MG63 (cell line): ENCODE results near the gene MACROD2. TPM values are rescaled to one million over a fixed set of nuclear protein-coding genes. Genes with fewer than 3 reads are reported as not detected.
A peak's percentile ranks its signal among the peaks of the same experiment; 100 is the strongest.

ENCODE experiments used
- DNase-seq: peaks from one replicate; pipeline ENCODE4 v3.0.0-alpha.2; 2020
- H3K27me3 ChIP-seq: fragments of 250-450 bp; sonication (Bioruptor Pico); 2 replicates; pipeline ENCODE4 v1.5.1; 2020; ENCODE audit warnings: mild to moderate bottlenecking, moderate library complexity
- H3K36me3 ChIP-seq: fragments of 250-450 bp; sonication (Bioruptor Pico); 2 replicates; pipeline ENCODE4 v1.5.1; 2020; ENCODE audit warnings: mild to moderate bottlenecking, moderate library complexity
- H3K4me3 ChIP-seq: fragments of 250-450 bp; sonication (Bioruptor Pico); 2 replicates; pipeline ENCODE4 v1.5.1; 2020; ENCODE audit warnings: mild to moderate bottlenecking, moderate library complexity
- H3K9me3 ChIP-seq: fragments of 250-450 bp; sonication (Bioruptor Pico); 2 replicates; pipeline ENCODE4 v1.5.1; 2020; ENCODE audit warnings: mild to moderate bottlenecking, moderate library complexity
- total RNA-seq: library from RNA; depleted of rRNA; stranded (reverse); fragments of >200 nt; shearing (Covaris generic); gene quantifications from 2 replicates; pipeline ENCODE4 v1.2.3, GENCODE V29; 2014; ENCODE audit warnings: low replicate concordance

Gene MACROD2
- total RNA-seq, 1 experiment from 2014 or later: 0.66 TPM

DNA sequence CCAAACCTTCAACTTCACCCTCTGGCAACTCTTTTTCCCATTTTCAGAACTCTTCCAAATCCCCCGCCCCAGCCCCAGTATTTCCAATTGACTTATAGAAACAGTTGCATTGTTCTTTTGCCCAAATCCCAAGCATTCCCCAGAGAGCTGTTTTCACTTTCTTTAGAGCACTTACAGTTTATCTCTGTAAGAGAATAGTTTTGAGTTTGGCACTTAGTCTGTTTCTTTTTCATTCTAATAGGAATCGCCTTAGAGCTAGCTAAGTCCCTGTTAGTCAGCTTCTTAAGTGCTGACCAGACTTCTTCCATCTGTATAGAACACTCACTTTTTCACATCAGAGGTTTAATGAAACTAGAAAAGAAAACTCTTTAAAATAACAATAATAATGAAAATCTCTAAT, 716.3 kb downstream of the MACROD2 start:
- DNase-seq: no peak
- no peaks in the 10 kb centered on the region for H3K27me3 ChIP-seq

DNA sequence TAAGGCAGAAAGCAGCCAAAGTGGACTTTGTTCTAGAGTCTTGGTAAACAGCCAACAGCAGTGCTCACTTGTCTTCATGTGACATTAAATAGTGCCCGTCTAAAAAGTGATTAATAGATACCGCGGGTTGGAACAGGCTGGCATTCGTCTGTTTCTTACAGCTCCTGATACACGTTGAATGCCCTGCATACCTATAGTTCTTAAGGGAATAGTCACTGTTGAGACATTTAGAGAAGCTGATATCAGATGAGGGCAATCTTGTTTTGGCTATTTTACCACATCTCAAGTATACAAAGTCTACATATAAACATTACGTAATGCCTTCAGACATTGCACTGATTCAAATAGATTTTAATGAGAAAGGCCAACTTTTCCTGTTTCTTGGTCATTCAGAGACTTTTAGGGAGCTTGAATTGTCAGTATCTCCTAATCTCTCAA, 717.0 kb downstream of the MACROD2 start:
- Histone ChIP-seq H3K4me3 (no peak overlapping the region), H3K36me3 (no peaks in the 10 kb centered on the region), H3K27me3 (no peaks in the 10 kb centered on the region), H3K9me3 (no peaks in the 10 kb centered on the region)
- peak; percentile 29 for DNase-seq

More for the DNA sequence above, 716.3 kb downstream of the MACROD2 start:
- Histone ChIP-seq H3K4me3 (no peak overlapping the region), H3K36me3 (no peaks in the 10 kb centered on the region), H3K9me3 (no peaks in the 10 kb centered on the region)

DNA sequence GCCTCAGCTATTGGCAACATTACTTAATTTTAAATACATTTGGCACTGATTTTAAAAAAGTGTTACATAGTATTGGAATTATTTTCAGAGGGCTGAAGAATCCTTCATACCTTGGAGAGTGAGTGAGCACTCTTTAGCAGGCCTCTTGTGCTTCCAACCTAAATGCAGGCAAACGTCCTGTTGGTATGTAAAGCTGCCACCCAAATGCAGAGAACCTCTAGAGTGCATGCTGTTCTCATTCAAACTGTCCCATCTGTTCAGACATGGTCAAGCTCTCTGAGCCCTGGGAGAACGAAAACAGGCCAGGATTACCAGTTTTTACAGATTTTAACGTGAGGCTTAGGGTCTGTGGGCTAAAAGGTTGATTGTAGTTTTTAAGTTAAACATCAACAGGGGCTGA, 720.1 kb downstream of the MACROD2 start:
- DNase-seq: no peak
- H3K36me3 ChIP-seq: no peaks in the 10 kb centered on the region
- no peak overlapping the region for H3K4me3 ChIP-seq
- no peaks in the 10 kb centered on the region for H3K27me3 ChIP-seq
- H3K9me3 ChIP-seq: no peaks in the 10 kb centered on the region

DNA sequence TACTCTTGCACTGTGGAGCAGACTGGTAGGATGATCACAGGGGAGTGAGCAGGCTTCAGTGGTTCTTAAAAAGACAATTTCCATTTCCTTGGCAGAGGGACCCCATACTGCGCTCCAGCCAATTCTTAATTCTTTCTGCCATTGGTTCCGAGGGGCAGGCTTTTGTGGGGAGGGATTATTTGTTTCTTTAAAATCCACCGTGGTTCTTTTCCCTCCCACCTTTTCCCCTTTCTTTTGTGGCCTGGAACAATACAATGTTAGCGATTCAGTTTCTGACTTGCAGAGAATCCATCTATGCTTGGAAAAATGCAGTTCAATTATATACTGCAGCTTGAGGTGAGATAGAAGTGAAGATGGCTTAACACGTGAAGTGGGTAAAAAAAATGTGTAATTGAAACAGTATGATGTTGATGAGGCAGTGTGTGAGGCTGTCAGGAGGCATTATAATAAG, 721.1 kb downstream of the MACROD2 start:
- no peaks in the 10 kb centered on the region for H3K9me3 ChIP-seq
- H3K4me3 ChIP-seq: no peak overlapping the region
- no peaks in the 10 kb centered on the region for H3K27me3 ChIP-seq
- no peak for DNase-seq
- H3K36me3 ChIP-seq: no peaks in the 10 kb centered on the region

DNA sequence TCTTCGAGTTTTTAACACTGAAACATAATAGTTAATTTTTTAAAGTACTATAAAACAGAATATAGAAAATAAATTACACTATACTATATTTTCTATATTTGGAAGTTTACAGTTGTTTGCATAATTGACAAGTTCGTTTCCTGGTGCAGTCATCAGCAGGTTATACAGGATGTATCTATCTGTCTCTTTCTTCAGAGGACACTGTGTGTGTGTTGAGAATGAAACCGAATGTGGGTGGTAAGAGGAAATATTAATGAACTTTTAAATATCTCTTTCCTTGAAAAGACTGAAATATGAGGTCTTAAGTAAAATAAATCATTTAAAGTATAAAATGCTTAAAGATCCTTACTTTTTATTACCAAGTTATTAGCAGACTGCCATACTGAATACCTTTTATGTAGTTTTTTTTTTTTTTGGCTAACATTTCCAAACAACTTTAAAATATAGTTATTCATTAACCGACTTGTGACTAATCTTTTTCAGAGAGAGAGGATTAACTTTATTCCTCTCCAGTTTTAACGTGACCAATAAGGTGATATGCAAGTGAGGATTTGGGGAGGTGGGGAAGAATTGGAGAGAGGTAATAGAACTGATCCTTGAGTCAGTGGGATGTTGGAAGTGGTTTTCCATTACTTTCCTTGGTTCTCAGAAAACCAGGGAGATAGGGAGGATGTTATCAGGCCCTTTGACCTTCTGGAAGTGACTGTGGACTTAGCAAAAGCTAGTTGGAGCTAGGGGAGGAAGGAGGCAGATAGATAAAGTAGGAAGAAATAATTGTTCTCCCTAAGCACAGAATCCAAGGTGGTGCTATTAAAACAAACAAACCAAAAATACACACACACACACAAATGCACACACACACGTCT, 722.1 kb downstream of the MACROD2 start:
- no peak overlapping the region for H3K4me3 ChIP-seq
- H3K36me3 ChIP-seq: no peaks in the 10 kb centered on the region
- DNase-seq: no peak
- no peaks in the 10 kb centered on the region for H3K9me3 ChIP-seq
- H3K27me3 ChIP-seq: no peaks in the 10 kb centered on the region

DNA sequence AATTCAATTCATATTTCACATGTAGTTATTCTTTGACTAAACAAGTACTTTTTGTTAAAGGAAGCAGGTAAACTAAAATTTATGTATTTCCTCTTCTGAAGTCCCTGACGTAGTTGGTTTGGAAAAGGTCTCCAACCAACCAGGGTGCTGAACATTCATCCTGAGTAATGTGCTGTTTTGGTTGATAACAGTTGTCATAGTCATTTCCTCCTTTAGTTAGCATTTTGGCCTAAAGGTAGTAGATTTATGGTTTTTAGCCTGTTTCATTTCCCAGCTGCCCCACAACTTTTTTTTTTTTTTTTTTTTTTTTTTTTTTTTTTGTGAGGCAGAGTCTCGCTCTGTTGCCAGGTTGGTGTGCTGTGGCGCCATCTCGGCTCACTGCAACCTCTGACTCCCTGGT, 724.9 kb downstream of the MACROD2 start:
- Histone ChIP-seq H3K9me3 (no peaks in the 10 kb centered on the region), H3K36me3 (no peaks in the 10 kb centered on the region), H3K27me3 (no peaks in the 10 kb centered on the region), H3K4me3 (no peak overlapping the region)
- no peak for DNase-seq

DNA sequence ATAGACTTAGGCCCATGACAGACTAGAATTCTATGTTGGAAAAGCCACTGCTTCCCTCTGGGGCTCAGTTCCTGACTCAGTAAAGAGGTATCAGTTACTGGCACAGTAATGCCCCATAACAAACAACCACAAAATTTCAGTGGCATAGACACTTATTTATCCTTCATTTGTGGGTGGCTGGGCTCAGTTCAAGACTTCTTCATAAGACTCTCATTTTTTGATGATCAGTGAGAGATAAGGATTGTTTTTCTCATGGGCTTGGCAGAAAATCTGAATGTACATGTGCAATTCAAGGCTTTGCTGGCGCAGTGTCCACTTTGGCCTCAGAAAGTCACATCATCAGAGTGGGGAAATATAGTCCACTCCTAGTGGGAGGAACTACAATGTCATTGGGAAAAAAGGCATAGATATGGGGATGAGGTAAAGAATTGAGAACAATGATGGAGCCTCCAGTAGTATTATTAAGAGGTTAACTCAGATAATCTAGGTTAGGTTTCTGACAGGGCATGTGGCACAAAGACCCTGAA, 726.7 kb downstream of the MACROD2 start:
- peak; percentile 41 for DNase-seq

DNA sequence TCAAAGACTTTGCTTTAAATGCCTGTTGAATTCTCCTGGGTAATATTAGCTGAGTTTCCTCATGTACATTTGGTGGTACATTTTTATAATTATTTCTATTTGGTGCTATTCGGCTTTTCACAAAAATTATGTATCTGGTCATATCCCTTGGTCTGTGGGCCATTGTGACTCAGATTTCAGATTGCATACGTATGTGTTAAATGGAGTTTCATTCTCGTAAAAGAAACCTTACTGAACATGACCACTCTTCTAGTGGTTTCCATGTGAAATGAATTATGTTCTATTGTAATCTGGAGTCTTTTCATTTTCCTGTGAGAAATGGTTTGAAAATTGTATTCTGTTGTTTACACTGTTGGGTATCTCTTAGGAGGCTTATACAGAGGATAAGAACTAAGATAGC, 728.3 kb downstream of the MACROD2 start:
- Histone ChIP-seq H3K27me3 (no peaks in the 10 kb centered on the region), H3K4me3 (no peak overlapping the region), H3K9me3 (no peaks in the 10 kb centered on the region), H3K36me3 (no peaks in the 10 kb centered on the region)
- no peak for DNase-seq

More for the DNA sequence above, 726.7 kb downstream of the MACROD2 start:
- Histone ChIP-seq H3K27me3 (no peaks in the 10 kb centered on the region), H3K9me3 (no peaks in the 10 kb centered on the region), H3K36me3 (no peaks in the 10 kb centered on the region), H3K4me3 (no peak overlapping the region)

DNA sequence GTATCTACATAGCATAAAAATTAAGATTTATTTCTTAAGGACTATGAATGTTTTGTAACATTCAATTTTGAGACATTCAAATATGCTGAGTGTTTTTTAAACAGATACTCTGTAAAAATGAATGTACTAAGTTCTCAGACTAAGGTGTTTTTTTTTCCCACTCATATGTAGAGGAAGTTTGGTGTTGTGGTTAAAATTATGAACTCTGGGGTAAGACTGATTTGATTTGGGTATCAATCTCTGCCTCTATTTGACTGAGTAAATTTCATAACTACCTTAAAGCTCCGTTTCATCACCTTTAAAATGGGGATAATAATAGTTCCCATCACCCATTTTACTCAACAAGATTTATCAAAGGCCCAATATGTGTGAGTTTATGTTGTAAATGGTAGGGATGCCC, 728.7 kb downstream of the MACROD2 start:
- Histone ChIP-seq H3K36me3 (no peaks in the 10 kb centered on the region), H3K9me3 (no peaks in the 10 kb centered on the region), H3K27me3 (no peaks in the 10 kb centered on the region), H3K4me3 (no peak overlapping the region)
- DNase-seq: no peak

DNA sequence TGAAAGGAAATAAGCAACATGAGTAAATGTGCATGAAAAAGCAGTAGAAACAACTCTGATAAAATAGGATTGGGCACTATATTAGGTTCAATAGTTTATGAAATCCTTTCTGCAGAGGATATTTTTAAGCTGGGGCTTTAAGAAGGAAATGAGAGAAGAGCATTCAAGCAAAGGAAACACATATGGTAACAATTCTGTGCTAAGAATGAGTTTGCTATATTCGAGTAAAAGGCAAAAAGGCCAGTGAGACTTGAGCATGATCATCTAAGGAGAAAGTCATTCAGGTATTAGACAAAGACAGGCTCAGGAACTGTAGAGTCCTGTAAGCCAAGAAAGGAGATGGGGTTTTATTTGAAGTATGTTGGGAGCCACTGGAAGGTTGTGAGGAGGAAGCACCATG, 729.2 kb downstream of the MACROD2 start:
- Histone ChIP-seq H3K36me3 (no peaks in the 10 kb centered on the region), H3K4me3 (no peak overlapping the region), H3K9me3 (no peaks in the 10 kb centered on the region), H3K27me3 (no peaks in the 10 kb centered on the region)
- DNase-seq: no peak

DNA sequence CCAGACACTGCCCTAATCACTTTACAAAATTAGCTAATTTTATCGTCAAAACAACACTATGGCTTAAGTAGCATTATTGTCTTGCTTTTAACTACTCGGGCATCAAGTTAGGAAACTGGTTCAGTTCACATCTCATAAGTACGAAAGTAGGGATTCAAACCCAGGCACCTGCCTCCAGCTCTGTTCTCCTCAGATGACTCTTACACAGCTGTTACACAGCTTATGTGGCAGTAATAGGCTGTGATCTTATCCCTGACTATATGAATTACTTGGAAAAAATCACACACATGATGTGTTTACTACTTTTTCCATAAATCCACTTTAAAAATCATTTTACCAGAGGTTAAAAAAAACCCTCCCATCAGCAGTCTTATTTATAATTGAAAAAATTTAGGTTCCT, 731.3 kb downstream of the MACROD2 start:
- Histone ChIP-seq H3K36me3 (no peaks in the 10 kb centered on the region), H3K4me3 (no peak overlapping the region), H3K27me3 (no peaks in the 10 kb centered on the region), H3K9me3 (no peaks in the 10 kb centered on the region)
- DNase-seq: no peak

DNA sequence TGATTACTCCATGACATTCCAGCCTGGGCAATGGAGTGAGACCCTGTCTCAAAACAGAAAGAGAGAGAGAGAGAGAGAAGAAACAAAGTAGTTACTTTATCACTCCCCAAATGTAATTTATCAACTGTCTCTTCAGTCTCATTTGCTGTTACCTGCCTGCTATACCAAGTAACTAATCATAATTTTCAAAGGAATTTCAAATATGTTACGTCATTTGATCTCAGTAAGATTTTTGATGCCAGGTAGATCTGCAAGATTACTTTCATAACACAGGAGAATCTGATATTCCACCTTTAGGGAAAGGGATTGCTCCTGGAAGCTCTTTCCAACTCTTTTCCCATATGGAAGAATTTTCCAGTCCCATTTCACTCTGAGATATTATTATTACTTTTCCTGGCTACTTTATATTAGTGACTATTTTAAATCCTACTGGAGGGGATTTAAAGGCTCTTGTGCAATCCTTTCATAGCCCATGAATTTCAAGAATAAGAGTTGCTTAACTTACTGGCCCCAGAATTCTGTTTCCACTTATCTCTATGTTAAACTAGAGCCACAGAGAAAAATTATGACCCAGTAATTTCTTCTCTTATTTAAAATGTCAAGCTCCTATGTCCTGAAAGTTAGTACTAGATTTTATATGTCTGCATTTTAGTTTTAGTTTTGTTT, 732.3 kb downstream of the MACROD2 start:
- Histone ChIP-seq H3K9me3 (no peaks in the 10 kb centered on the region), H3K36me3 (no peaks in the 10 kb centered on the region), H3K4me3 (no peak overlapping the region), H3K27me3 (no peaks in the 10 kb centered on the region)
- no peak for DNase-seq

DNA sequence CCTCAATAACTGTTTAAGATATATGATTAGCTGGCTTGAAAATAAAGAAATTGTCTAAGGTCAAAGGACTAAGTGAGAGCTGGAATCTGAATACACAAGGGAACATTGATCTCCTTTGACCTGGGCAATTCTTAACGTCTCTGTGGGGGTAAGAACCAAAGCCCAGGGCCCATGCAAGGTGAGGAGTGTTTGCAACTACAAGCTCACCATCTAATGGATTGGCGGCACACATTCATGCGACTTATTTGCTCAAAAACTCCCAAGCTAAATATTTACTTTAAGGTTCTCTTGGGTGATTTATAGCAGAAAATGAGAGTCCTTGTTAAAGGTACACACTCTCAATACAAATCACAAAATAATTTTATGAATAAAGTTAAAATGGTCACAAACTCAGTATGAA, 734.1 kb downstream of the MACROD2 start:
- H3K4me3 ChIP-seq: no peak overlapping the region
- no peaks in the 10 kb centered on the region for H3K27me3 ChIP-seq
- no peaks in the 10 kb centered on the region for H3K9me3 ChIP-seq
- no peaks in the 10 kb centered on the region for H3K36me3 ChIP-seq
- DNase-seq: no peak

DNA sequence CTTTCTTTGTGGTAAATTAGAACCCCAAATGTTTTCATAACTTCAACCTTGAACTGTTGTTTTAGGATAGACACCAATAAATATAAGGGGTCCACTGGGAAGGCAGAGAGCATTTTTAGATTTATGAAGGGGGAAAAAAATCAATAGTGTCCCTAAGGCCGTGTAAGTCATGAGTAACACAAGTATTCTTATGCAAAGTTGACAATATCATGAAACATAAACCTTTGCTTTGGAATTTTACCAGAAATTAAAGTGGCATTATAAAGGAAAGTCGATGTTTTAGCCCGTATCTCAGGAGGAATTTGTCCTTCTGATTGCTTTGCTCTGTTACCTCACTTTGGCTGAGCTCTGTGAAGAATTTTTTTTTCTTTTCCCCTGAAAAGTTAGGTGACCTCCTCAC, 737.0 kb downstream of the MACROD2 start:
- Histone ChIP-seq H3K4me3 (no peak overlapping the region), H3K27me3 (no peaks in the 10 kb centered on the region), H3K36me3 (no peaks in the 10 kb centered on the region), H3K9me3 (no peaks in the 10 kb centered on the region)
- no peak for DNase-seq

DNA sequence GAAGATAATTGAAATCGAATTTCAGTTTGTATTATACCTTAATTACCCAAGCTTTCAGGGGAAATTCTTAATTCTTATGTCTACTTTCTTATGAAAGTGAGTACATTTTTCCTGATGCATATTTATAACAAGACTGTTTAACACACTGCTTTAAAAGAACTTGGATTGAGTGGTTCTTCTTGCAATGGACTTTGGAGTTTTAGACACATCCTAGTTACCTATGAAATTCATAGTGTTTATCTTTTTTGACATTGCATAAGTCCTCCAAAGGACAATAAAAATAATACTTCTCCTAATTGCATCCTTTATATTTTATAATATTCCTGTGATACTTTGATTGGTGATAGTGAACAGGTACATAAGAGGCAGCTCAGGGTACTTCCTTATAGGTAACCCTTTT, 737.7 kb downstream of the MACROD2 start:
- H3K9me3 ChIP-seq: no peaks in the 10 kb centered on the region
- H3K36me3 ChIP-seq: no peaks in the 10 kb centered on the region
- H3K4me3 ChIP-seq: no peak overlapping the region
- no peaks in the 10 kb centered on the region for H3K27me3 ChIP-seq
- no peak for DNase-seq

DNA sequence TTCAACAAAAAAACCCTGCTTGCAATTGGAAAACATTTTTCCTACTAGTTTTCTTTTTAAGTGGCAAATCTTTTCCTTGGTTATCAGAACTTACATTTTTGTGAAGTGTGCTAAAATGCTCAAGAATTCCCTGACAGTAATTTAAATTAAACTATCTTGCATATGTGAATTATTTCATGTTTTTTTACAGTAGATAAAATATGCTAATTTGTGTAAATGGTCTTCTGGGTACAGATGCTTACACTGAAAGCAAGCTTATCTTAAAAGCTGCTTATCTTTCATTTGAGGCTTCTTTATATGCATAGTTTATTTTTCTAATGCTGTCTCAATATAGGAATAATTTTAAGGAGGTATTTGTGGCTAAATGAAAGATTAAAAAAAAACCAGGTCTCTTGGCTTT, 745.1 kb downstream of the MACROD2 start:
- no peak overlapping the region for H3K4me3 ChIP-seq
- no peak for DNase-seq
- H3K36me3 ChIP-seq: no peaks in the 10 kb centered on the region
- H3K9me3 ChIP-seq: no peaks in the 10 kb centered on the region
- H3K27me3 ChIP-seq: no peaks in the 10 kb centered on the region

DNA sequence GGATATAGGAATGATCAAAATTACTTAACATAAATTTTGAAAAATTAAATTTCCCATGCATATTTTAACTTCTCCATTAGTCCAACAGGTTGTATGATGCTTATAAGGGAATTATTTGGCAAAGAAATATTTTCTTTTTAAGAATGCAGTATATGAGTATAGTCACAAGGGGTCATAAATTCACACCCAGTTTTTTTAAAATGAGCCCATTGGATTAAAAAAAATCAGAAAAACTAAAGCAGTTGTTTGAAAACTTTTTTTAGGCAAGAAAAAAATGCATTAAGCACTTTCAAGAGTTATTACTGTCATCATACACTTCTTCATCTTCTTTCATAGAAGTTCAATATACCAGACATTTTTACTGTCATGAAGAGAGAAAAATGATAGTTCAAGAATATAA, 746.3 kb downstream of the MACROD2 start:
- no peak overlapping the region for H3K4me3 ChIP-seq
- no peaks in the 10 kb centered on the region for H3K9me3 ChIP-seq
- no peak for DNase-seq
- H3K36me3 ChIP-seq: no peaks in the 10 kb centered on the region
- H3K27me3 ChIP-seq: no peaks in the 10 kb centered on the region

DNA sequence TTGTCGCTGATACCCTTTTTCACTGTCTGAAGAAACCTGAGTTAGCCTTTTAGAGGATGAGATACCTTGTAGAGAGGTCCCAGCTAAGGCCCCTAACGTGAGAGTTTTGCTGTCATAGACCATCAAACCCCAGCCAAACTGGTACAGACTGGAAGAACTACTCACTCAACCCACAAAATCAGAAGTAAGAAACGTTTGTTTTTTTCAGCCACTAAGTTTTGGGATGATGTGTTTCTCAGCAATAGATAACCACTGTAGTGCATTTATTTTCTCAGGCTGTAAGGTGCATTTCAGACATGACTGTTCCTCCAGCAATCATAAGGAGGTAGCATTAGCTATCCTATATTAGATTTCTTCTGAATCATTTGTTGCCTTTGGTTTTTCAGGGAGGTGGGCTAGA, 749.4 kb downstream of the MACROD2 start:
- DNase-seq: no peak
- Histone ChIP-seq H3K36me3 (no peaks in the 10 kb centered on the region), H3K4me3 (no peak overlapping the region), H3K9me3 (no peaks in the 10 kb centered on the region), H3K27me3 (no peaks in the 10 kb centered on the region)
